Measurements from ENCODE around the gene KANSL3. TPM values are rescaled to one million over a fixed set of nuclear protein-coding genes. Genes with fewer than 3 reads are reported as not detected.

The KANSL3 gene
- polyA plus RNA-seq, 4 donors = 43.1 to 60.6 (median 56.2) TPM

DNA sequence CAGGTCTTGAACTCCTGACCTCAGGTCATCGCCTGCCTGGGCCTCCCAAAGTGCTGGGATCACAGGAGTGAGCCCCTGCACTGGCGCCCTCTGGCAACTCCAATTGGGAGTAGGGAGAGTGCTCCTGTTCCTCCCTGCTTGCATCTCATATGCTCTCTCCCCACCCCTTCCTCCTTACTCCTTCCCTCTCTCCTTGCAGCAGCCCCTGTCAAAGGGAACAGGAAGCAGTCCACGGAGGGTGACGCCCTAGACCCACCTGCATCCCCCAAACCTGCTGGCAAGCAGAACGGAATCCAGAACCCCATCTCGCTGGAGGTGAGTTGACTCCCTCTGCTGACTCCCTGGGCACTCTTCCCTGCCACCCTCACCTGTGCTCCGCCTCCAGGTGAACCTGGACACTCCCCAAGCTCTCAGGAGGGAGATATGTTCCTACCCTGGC is 90.9 kb downstream of the KANSL3 start:
- DNase-seq (ENCODE audit: low read depth in 4 of 4, low spot score in 3 of 4) = no peak

DNA sequence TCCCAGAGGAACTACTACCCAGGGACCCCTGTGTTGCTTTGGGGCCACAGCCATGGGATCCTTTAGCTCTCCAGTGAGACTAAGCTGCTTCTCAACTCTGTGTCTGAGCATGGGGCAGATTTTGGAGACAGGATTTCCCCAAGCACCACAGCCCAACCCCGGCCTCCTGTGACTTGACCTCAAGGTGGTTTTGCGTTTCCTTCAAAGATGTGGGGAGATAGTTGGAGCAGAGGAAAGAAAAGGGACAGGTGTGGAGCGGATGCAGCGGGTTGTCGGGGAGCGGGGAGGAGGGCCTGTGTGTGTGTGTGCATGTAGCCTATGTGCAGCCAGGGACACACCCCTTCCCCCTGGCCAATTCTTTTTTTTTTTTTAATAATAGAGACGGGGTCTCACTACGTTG is 91.3 kb downstream of the KANSL3 start:
- no peak for DNase-seq (ENCODE audit: low read depth in 4 of 4, low spot score in 3 of 4)

DNA sequence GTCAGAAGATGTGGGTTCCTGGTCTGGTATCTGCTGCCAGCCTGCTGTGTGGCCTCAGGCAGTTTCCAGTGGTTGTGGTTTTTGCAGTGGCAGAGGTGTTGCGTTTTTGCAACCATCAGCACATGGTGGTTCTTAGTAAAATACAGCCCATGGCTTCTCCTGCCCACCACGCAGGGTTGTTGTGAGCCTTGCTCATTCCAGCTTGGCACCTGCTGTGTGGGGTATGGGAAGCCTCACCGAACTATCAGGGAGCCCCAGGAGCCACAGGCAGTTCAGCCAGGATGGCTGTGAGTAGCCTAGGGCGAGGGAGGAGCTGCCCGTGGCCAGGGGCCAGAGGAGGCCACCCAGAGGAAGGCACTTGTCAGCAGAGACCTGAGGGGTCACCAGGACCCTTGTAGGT is 91.8 kb downstream of the KANSL3 start:
- no peak for DNase-seq (ENCODE audit: low read depth in 4 of 4, low spot score in 3 of 4)

Other genes with a start within 250 kb of the KANSL3 start
- gene NEURL3, start 133.0 kb downstream of the KANSL3 start, polyA plus RNA-seq (ENCODE audit: insufficient read length in 4 of 4) = 1 to 10 TPM in 3 of 4 donors, under 1 TPM in 1; 0.15 to 9.0 (median 4.0) TPM
- 1 to 10 TPM; 4.3 to 7.1 (median 5.6) TPM for gene ARID5A, start 101.6 kb downstream of the KANSL3 start, polyA plus RNA-seq (ENCODE audit: insufficient read length in 4 of 4)
- 1 to 10 TPM in 2 of 4 donors, under 1 TPM in 2; 0.44 to 1.8 (median 1.0) TPM for gene FER1L5, start 4.5 kb upstream of the KANSL3 start, polyA plus RNA-seq (ENCODE audit: insufficient read length in 4 of 4)
- gene LMAN2L, start 101.8 kb upstream of the KANSL3 start, polyA plus RNA-seq (ENCODE audit: insufficient read length in 4 of 4) = 10 to 100 TPM; 35.9 to 53.4 (median 49.7) TPM
- 10 to 100 TPM in 3 of 4 donors, 1 to 10 TPM in 1; 8.1 to 15.4 (median 12.5) TPM for gene CNNM4, start 122.6 kb upstream of the KANSL3 start, polyA plus RNA-seq (ENCODE audit: insufficient read length in 4 of 4)
- 10 to 100 TPM; 27.5 to 37.3 (median 34.2) TPM for gene CNNM3, start 178.0 kb upstream of the KANSL3 start, polyA plus RNA-seq (ENCODE audit: insufficient read length in 4 of 4)
- gene ANKRD23, start 205.7 kb upstream of the KANSL3 start, polyA plus RNA-seq (ENCODE audit: insufficient read length in 4 of 4) = 1 to 10 TPM; 4.1 to 6.1 (median 4.5) TPM
- 10 to 100 TPM in 1 of 4 donors, 1 to 10 TPM in 3; 6.6 to 10.9 (median 7.2) TPM for gene ANKRD39, start 219.7 kb upstream of the KANSL3 start, polyA plus RNA-seq (ENCODE audit: insufficient read length in 4 of 4)
- gene SEMA4C, start 231.8 kb upstream of the KANSL3 start, polyA plus RNA-seq (ENCODE audit: insufficient read length in 4 of 4) = 10 to 100 TPM; 34.4 to 47.9 (median 41.0) TPM

Measured in left renal pelvis (tissue), 4 donors.